GM18858 (cell line): ENCODE measurements around the gene STK11.

ENCODE experiments used
- ATAC-seq: cut with Tn5 transposase; IDR thresholded peaks from one replicate; pipeline ENCODE4 v1.9.1; 2021; ENCODE audit not compliant: unreplicated experiment

The STK11 gene

DNA sequence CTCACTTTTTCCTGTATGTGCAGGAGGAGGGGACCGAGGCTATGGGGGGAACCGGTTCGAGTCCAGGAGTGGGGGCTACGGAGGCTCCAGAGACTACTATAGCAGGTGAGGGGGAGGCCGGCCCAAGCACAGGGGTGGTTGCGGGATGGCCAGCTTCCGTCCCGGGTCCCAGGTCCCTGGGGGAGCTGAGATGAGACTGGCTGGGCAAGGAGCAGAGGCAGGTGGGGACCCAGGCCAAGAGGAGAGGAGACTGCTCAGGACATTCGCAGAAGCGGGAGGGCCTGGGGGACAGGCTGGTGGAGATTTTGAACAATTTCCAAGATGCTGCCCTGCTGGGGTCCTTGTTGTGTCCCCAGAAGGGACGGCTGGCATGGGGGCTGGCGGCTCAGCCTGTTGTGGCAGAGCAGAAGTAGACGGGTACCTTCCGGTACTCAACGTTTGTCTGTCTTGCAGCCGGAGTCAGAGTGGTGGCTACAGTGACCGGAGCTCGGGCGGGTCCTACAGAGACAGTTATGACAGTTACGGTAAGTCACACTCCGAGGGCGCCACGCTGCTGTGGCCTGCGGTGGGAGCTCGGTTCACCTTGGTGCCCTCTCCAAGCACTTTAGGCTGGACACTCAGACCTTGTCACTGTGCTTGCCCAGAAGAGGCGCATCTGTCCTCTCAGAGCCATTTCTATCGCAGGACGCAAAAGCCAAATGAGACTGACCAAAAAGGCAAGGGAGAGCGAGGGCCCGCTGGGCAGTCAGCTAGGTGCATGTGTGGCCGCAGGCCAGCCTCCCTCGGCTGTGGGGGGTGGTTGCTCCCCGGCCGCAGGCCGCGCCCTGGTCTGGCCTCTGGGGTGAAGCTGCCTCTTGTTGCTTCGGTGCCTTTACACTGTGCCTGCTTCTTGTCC lies 66.2 kb downstream of the STK11 start:
- ATAC-seq: no peak

DNA sequence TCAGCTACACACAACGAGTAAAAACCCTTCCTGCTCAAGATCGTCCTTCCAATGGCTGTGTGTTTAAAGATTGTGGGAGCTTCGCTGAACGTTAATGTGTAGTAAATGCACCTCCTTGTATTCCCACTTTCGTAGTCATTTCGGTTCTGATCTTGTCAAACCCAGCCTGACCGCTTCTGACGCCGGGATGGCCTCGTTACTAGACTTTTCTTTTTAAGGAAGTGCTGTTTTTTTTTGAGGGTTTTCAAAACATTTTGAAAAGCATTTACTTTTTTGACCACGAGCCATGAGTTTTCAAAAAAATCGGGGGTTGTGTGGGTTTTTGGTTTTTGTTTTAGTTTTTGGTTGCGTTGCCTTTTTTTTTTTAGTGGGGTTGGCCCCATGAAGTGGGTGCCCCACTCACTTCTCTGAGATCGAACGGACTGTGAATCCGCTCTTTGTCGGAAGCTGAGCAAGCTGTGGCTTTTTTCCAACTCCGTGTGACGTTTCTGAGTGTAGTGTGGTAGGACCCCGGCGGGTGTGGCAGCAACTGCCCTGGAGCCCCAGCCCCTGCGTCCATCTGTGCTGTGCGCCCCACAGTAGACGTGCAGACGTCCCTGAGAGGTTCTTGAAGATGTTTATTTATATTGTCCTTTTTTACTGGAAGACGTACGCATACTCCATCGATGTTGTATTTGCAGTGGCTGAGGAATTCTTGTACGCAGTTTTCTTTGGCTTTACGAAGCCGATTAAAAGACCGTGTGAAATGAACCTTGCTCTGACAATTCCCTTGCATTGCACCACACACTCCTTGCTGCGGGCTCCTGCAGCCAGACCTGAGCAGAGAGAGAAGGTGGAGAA lies 67.1 kb downstream of the STK11 start:
- ATAC-seq: no peak

DNA sequence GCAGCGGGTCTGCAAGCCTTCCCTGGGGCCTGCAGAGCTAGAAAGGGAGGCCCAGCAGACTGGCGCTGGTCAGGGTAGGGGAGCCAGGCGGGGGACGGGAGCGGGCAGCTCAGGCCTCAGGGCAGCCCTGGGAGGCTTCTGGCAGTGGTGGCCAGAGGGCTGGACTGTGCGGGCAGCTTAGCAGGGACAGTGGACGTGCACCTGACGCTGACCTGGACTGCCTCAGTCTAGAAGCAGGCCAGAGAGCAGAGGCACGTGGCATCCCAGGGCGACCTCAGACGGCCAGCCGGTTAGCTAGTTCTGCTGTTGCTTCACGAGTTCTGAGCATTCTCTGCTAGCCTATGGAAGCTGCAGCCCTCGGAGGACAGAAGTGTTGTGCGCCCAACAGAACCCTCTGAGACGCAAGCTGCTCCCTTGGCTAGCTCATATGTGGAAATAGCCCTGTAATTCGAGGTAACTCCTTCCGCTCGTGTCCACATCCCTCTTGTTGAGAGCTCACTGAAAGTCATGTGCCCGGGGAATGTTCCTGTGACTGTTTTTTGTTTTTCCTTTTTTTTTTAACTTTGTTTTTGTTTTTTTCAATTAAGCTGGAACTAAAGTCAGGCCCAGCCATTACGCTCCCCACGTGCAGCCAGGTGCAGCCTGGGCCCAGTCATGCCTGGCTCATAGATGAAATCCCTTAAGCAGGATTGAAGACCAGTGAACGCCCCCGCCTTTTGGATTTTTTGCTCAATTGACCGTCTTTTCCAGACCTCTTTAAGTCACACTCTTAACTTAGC lies 67.9 kb downstream of the STK11 start:
- no peak for ATAC-seq

DNA sequence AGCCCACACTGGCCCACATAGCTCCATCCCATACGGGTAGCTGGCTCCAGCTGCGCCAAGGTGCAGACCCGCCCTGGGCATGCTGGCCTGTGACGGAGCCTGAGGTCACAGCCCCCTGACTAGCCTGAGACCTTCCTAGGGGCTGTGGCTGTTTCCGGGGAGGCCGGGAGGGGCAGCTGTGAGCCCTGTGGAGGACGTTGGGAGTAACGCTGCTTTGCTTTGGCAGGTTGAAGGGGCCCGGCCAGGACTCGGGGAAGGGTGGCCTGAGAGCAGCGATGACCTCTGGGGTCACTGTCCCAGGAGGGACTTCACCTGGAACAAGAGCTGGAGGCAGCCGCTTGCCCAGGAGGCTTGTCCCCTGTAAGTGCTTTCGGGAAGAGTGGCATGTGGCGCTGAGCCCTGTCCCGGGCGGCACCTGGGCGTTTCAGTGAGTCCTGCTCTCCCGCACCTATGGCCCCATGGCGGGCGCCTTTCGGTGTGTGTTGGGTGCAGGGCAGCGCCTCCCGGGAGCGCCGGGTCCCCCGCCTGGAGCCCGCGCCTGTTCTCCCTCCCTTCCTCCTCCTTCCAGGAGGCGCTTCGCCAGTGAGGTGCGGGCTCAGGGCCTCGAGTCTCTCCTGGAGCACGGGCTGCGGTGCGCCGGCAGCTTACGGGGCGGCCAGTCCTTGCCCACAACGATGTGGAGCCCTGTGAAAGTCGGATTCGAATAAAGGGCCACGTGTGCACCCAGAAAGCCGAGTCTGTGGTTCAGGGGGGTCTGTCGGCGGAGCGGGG lies 68.7 kb downstream of the STK11 start:
- ATAC-seq: no peak

DNA sequence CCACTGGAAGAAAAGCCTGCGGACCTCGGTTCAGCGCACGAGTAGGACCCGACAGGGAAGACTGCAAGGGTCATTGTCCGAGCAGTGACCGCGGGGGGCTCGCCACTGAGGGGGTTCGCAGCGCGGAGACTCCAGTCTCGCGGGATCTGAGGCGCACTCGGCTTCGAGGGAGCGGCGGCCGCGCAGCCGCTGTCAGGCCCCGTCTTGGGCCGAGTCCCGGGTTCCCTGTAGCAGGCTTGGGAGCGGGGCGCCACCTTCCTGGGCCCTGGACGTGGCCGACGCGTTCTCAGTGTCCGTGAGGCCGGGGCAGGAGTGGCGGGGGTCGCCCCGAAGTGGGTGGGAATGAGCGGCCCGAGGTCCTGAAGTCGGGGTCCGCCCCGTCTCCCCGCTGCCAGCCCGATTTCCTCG lies 69.3 kb downstream of the STK11 start:
- no peak for ATAC-seq

DNA sequence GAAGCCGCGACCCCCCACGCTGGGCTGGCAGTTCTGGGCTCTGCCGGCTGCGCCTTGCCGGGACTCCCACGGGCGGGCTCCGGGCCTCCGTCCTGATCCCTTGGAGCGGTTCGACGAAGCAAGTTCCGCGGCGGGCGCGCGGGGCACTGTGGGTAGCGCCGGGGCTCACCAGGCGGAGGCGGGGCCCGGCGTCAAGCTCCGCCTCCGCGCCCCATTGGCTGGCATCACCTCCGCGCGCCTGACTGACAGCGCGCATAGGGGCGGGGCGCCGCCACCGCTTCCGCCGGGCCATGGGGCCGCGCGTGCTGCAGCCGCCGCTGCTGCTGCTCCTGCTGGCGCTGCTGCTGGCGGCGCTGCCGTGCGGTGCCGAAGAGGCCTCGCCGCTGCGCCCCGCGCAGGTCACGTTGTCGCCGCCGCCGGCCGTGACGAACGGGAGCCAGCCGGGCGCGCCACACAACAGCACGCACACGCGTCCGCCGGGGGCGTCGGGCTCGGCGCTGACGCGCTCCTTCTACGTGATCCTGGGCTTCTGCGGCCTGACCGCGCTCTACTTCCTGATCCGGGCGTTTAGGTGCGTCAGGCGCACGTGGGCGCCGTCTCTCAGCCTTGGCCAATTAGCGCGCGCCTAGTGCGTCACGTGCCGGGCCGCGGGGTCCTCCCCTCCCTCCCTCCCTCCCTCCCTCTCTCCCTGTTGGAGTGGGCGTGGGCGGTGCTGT lies 69.8 kb downstream of the STK11 start, which contains the start of gene FAM174C:
FAM174C (plus strand) TSS at position 271 of the 716 bp plus-strand sequence; CDS start at position 291, 20 bp downstream.
- peak; percentile 51 for ATAC-seq

DNA sequence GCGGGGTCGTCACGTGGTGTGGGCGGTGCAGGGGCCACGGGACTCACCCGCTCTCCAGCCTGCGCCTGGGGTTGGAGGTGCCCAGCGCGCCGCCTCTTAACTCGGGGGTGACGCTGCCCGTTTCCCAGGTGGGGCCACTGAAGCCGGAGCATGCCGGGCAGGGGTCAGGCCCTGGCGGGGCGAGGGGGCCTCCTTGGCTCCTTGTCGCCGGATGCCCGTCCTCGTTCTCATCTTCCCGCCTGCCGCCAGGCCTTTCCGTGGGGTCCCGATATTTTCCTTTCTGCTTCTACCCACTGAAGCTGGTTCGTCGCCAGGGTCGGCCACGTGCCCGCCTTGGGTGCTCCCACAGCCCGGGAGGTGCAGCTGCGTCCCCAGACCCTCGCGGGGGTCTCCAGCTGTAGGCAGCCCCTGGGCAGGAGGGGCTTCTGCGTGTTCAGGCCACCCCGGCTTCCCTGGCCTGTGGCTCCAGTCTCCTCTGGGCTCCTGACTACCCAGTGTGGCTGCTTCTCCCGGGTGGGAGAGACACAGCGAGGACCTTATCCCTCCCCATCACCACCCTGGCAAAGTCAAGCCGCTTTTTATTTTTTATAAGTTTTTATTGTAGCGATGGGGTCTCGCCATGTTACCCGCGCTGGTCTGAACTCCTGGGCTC lies 70.5 kb downstream of the STK11 start:
- no peak for ATAC-seq

DNA sequence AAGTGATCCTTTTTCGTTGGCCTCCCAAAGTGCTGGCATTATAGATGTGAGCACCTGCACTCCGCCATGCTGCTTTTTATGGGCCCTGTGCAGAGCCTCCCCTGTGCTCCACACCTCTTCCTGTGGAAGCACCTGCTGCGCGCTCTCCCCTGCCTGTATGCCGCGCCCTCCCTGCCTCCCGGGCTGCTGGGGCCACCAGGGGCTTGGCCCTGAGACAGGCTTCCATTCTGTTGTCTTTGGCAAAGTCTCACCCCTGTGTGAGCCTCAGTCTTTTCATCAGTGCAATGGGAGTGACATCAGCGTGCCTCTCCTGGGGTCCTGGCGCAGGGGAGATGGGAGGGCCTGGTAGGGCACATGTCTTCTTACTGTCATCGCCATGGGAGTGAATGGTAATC lies 71.0 kb downstream of the STK11 start:
- no peak for ATAC-seq

DNA sequence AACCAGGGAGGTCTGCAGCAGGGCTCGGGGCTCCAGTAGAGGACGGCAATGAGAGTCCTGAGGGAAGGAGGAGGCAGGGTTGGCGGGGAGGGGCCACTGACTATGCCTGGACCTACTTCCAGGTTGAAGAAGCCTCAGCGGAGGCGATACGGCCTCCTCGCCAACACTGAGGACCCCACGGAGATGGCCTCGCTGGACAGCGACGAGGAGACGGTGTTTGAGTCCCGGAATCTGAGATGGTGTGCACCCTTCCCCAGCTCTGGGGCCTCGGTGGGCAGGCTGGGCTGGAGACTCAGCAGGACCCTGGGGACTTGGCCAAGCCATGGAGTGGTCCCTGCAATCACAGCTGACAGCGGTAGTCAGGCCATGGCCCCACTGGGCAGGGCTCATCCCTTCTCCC lies 71.5 kb downstream of the STK11 start:
- no peak for ATAC-seq
